Uterus (tissue), 2 donors: ENCODE measurements around the gene PSPN.
"Not testable (repeated sequence)": the region's sequence is repeated elsewhere in the genome, so short reads cannot be mapped to it uniquely, and the experiment has no call there.

Experiments
- CTCF ChIP-seq, 4 experiments: fragments of 200-600 bp in 2 of 4; fragments of 450-650 bp in 2 of 4; sonication (generic) in 2 of 4; IDR thresholded peaks; one replicate each; pipeline ENCODE4 v1.5.1; 2016 to 2019; ENCODE audit warnings: antibody characterized with exemption in 4 of 4, mild to moderate bottlenecking in 2 of 4, moderate library complexity in 1 of 4
- POLR2A ChIP-seq, 2 donors: fragments of 450-650 bp; IDR thresholded peaks; one replicate each; pipeline ENCODE4 v1.6.1; 2016; ENCODE audit warnings: antibody characterized with exemption in 2 of 2, mild to moderate bottlenecking in 1 of 2, moderate library complexity in 1 of 2

- TF ChIP-seq CTCF, POLR2A (IDR thresholded peaks at IDR 0.05): not testable (repeated sequence)
Measured at GRCh38 chr19:6400062-6400944, 24.6 kb upstream of the PSPN start.
